B cell (primary cell): Measurements from ENCODE around the gene ERC1. TPM values are rescaled to one million over a fixed set of nuclear protein-coding genes. Genes with fewer than 3 reads are reported as not detected.

Experiments
- ATAC-seq: fragments of 200-7000 bp; cut with Tn5 transposase; one replicate; pipeline ENCODE4 v1.10.0; 2021; ENCODE audit warnings: low read depth, mild to moderate bottlenecking, moderate number of reproducible peaks, moderate library complexity
- CTCF ChIA-PET: fragments of 350-600 bp; sonication (Branson Sonifier 250); formaldehyde crosslinking; loops from one replicate; lab custom pipeline; 2021; ENCODE audit warnings: antibody characterized with exemption, inconsistent platforms; lab: Charles Lee
- POLR2A ChIA-PET: fragments of 350-600 bp; sonication (Branson Sonifier 250); formaldehyde crosslinking; loops from one replicate; lab custom pipeline; 2021; ENCODE audit warnings: antibody characterized with exemption; lab: Charles Lee
- DNase-seq: peaks from one replicate; pipeline ENCODE4 v3.0.0; 2013
- H2AFZ ChIP-seq: 2 replicates; pipeline ENCODE4 v1.6.1; 2012; ENCODE audit warnings: mild to moderate bottlenecking, low read depth, low read length; ENCODE audit not compliant: insufficient read depth, poor library complexity, severe bottlenecking
- H3K27ac ChIP-seq, 2 donors: 1 replicate in 1 of 2; 2 replicates in 1 of 2; pipeline ENCODE4 v1.5.1; 2012 to 2013; ENCODE audit warnings: low read length in 2 of 2, mild to moderate bottlenecking in 2 of 2, moderate library complexity in 1 of 2
- H3K27me3 ChIP-seq, 4 experiments: fragments of 200-600 bp in 1 of 4; sonication (generic) in 1 of 4; replicated peaks in 1 of 4; 1 replicate in 2 of 4; 2 replicates in 2 of 4; pipeline versions ENCODE4 v1.6.1 to v1.7.0; 2013 to 2016; ENCODE audit warnings: low read length in 3 of 4, mild to moderate bottlenecking in 2 of 4, mixed read lengths in 1 of 4, moderate library complexity in 1 of 4; ENCODE audit not compliant: insufficient read depth in 4 of 4, control insufficient read depth in 3 of 4; ENCODE audit errors: control extremely low read depth in 1 of 4
- H3K36me3 ChIP-seq, 2 experiments: replicated peaks in 1 of 2; 1 replicate in 1 of 2; 2 replicates in 1 of 2; pipeline versions ENCODE4 v1.6.1 to v1.7.1; 2013; ENCODE audit warnings: low read length in 1 of 2; ENCODE audit not compliant: insufficient read depth in 2 of 2, control insufficient read depth in 1 of 2; ENCODE audit errors: control extremely low read depth in 1 of 2, extremely low read depth in 1 of 2
- H3K4me1 ChIP-seq, 2 donors: fragments of 200-600 bp in 1 of 2; sonication (generic) in 1 of 2; 1 replicate in 1 of 2; 2 replicates in 1 of 2; pipeline versions ENCODE4 v1.5.1 to v1.6.1; 2013 to 2017; ENCODE audit warnings: low read length in 2 of 2; ENCODE audit not compliant: control insufficient read depth in 2 of 2, insufficient read depth in 2 of 2
- H3K4me2 ChIP-seq: replicated peaks from 2 replicates; pipeline ENCODE3; 2012; ENCODE audit warnings: mild to moderate bottlenecking, low read depth, low read length; ENCODE audit not compliant: poor library complexity, severe bottlenecking
- H3K4me3 ChIP-seq, 5 experiments: fragments of 200-600 bp in 1 of 5; sonication (generic) in 1 of 5; 1 replicate in 3 of 5; 2 replicates in 2 of 5; pipeline versions ENCODE4 v1.5.1 to v1.7.0; 2011 to 2016; ENCODE audit warnings: low read length in 4 of 5, mild to moderate bottlenecking in 4 of 5, low read depth in 2 of 5, control low read depth in 1 of 5, moderate library complexity in 1 of 5; ENCODE audit not compliant: insufficient read depth in 1 of 5; ENCODE audit errors: control extremely low read depth in 1 of 5, extremely low read depth in 1 of 5
- H3K79me2 ChIP-seq: fragments of 200-600 bp; sonication (generic); one replicate; pipeline ENCODE4 v1.6.0; 2016; ENCODE audit warnings: low read length; ENCODE audit not compliant: control insufficient read depth, insufficient read depth
- H3K9ac ChIP-seq: fragments of 200-600 bp; sonication (generic); 2 replicates; pipeline ENCODE4 v1.6.1; 2017; ENCODE audit warnings: mild to moderate bottlenecking, low read length, moderate library complexity
- H3K9me3 ChIP-seq, 3 donors: one replicate each; pipeline versions ENCODE4 v1.6.1 to v1.7.1; 2013; ENCODE audit warnings: low read length in 2 of 3; ENCODE audit not compliant: control insufficient read depth in 2 of 3, insufficient read depth in 1 of 3; ENCODE audit errors: control extremely low read depth in 1 of 3
- H4K20me1 ChIP-seq: 2 replicates; pipeline ENCODE4 v1.6.0; 2012; ENCODE audit warnings: mild to moderate bottlenecking, low read length; ENCODE audit not compliant: insufficient read depth, control insufficient read depth, poor library complexity, severe bottlenecking
- H3K27ac Mint-ChIP-seq: one replicate; pipeline ENCODE4 v1.8.0; 2021; ENCODE audit warnings: mixed read lengths
- H3K27me3 Mint-ChIP-seq: one replicate; pipeline ENCODE4 v1.8.0; 2021; ENCODE audit warnings: mixed read lengths
- H3K4me1 Mint-ChIP-seq: one replicate; pipeline ENCODE4 v1.8.0; 2021; ENCODE audit warnings: mixed read lengths
- H3K4me3 Mint-ChIP-seq: one replicate; pipeline ENCODE4 v1.8.0; 2021; ENCODE audit warnings: mixed read lengths
- H3K9me3 Mint-ChIP-seq: one replicate; pipeline ENCODE4 v1.8.0; 2022; ENCODE audit warnings: mixed read lengths; ENCODE audit not compliant: insufficient read depth
- EZH2 ChIP-seq: IDR thresholded peaks from 2 replicates; pipeline ENCODE4 v1.6.1; 2012; ENCODE audit warnings: borderline replicate concordance, low read depth, mild to moderate bottlenecking, moderate library complexity, low read length; ENCODE audit not compliant: insufficient read depth, poor library complexity, severe bottlenecking
- WGBS: methylation state at CpG from one replicate; pipeline ENCODE4 v1.1.5; 2013; ENCODE audit warnings: missing lambda C conversion rate; ENCODE audit not compliant: insufficient coverage; 5-methylcytosine and 5-hydroxymethylcytosine counted together
- intact Hi-C: fragments of 100-400 bp; cut with micrococcal nuclease; formaldehyde crosslinking; loops from one replicate; pipeline ENCODE4 v1.10.0; 2022
- polyA plus RNA-seq: library from polyadenylated mRNA; depleted of rRNA; stranded (reverse); fragments of >200 nt; gene quantifications from 2 replicates; pipeline ENCODE4 v1.2.3, GENCODE V29; 2012
- total RNA-seq, 2 donors: library from RNA; stranded (reverse); fragments of 120-200 nt in 1 of 2; gene quantifications; 1 replicate in 1 of 2; 2 replicates in 1 of 2; pipeline versions ENCODE4 v1.2.3 to v1.2.4, GENCODE V29; 2013 to 2022
- TF ChIP-seq, protein P1 (sequence below): fragments of 200-600 bp; IDR thresholded peaks from one replicate; pipeline ENCODE4 v1.8.0; 2022; ENCODE audit warnings: antibody characterized with exemption, mild to moderate bottlenecking

The ERC1 gene
- total and polyA plus RNA-seq, 2 donors (not counting 1 experiment from before 2014, with no cell fraction given) = 4.0 to 77.6 TPM

DNA sequence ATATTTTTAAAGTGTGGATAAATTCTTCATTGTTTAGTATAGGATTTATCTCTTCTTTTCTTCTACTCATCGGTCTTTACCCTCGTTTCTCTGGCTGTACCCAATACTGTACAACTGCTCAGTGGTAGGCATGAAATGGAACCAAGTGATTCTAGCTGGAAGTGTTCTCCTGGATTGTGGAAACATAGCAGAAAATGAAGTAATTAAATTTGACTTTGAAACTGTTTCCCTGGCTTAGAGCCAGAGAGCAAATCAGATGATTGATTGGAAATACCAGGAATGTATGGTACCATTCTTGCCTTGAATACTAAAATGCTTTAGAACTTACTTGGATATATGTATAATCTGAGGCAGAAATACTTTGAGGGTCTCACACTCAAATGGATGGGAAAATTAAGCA is 292.3 kb downstream of the ERC1 start:
- no CpG with 5 or more reads among the region's 2 CpGs for WGBS
- POLR2A ChIA-PET = no interaction called here
- no peak overlapping the region for H3K4me2 ChIP-seq
- H3K27ac ChIP-seq = no peak overlapping the region
- H3K4me3 Mint-ChIP-seq = no peak overlapping the region
- peaks cover 0 to 3% of the 10 kb centered on the region in 2 experiments for H3K36me3 ChIP-seq
- no peak overlapping the region for H3K9ac ChIP-seq
- H3K4me1 Mint-ChIP-seq = no peaks in the 10 kb centered on the region
- no peak overlapping the region for H3K4me3 ChIP-seq
- intact Hi-C loops = no loop called here
- no peaks in the 10 kb centered on the region for H3K27me3 Mint-ChIP-seq
- CTCF ChIA-PET = interaction anchor here (1.4 kb wide), 1 partner anchor 165 kb away, joined by 3 read pairs; no protein-coding TSS in a partner anchor
- no peak overlapping the region for H2AFZ ChIP-seq
- H3K4me1 ChIP-seq = no peaks in the 10 kb centered on the region
- no peaks in the 10 kb centered on the region for H3K9me3 Mint-ChIP-seq
- no peak for ATAC-seq
- no peaks in the 10 kb centered on the region for H4K20me1 ChIP-seq
- H3K9me3 ChIP-seq = no peaks in the 10 kb centered on the region
- H3K27ac Mint-ChIP-seq = no peak overlapping the region
- DNase-seq = no peak
- no peaks in the 10 kb centered on the region for H3K79me2 ChIP-seq
- H3K27me3 ChIP-seq = no peaks in the 10 kb centered on the region
- TF ChIP-seq EZH2 = no peak
- TF ChIP-seq, protein P1, sequence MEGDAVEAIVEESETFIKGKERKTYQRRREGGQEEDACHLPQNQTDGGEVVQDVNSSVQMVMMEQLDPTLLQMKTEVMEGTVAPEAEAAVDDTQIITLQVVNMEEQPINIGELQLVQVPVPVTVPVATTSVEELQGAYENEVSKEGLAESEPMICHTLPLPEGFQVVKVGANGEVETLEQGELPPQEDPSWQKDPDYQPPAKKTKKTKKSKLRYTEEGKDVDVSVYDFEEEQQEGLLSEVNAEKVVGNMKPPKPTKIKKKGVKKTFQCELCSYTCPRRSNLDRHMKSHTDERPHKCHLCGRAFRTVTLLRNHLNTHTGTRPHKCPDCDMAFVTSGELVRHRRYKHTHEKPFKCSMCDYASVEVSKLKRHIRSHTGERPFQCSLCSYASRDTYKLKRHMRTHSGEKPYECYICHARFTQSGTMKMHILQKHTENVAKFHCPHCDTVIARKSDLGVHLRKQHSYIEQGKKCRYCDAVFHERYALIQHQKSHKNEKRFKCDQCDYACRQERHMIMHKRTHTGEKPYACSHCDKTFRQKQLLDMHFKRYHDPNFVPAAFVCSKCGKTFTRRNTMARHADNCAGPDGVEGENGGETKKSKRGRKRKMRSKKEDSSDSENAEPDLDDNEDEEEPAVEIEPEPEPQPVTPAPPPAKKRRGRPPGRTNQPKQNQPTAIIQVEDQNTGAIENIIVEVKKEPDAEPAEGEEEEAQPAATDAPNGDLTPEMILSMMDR = no peak

DNA sequence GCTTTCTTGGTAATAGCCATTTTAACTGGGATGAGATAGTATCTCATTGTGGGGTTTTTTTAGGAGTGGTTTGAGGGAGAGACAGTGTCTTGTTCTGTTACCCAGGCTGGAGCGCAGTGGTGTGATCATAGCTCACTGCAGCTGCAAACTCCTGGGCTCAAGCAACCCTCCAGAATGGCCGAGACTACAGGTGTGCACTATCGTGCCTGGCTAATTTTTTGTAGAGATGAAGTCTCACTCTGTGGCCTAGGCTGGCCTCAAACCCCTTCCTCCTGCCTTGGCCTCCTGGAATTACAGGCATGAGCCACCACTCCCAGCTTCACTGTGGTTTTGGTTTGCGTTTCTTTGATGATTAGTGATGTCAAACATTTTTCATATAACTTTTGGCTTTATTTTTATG is 293.6 kb downstream of the ERC1 start:
- Histone ChIP-seq H3K9ac (no peak overlapping the region), H3K4me2 (no peak overlapping the region), H3K4me3 (no peak overlapping the region), H3K36me3 (peaks cover 0 to 3% of the 10 kb centered on the region in 2 experiments), H3K4me1 (peaks cover 0 to under 1% of the 10 kb centered on the region in 2 donors), H2AFZ (no peak overlapping the region), H3K79me2 (no peaks in the 10 kb centered on the region), H3K27ac (no peak overlapping the region), H3K9me3 (no peaks in the 10 kb centered on the region), H3K27me3 (no peaks in the 10 kb centered on the region), H4K20me1 (no peaks in the 10 kb centered on the region)
- H3K27me3 Mint-ChIP-seq = no peaks in the 10 kb centered on the region
- H3K27ac Mint-ChIP-seq = no peak overlapping the region
- WGBS = 95% methylated on average over 3 of the region's 4 CpGs
- no peak for ATAC-seq
- intact Hi-C loops = no loop called here
- no peaks in the 10 kb centered on the region for H3K9me3 Mint-ChIP-seq
- no peak for TF ChIP-seq EZH2
- TF ChIP-seq, protein P1 = no peak
- H3K4me1 Mint-ChIP-seq = peaks cover 2% of the 10 kb centered on the region
- POLR2A ChIA-PET = no interaction called here
- no peak for DNase-seq
- no peak overlapping the region for H3K4me3 Mint-ChIP-seq
- CTCF ChIA-PET = interaction anchor here (1.2 kb wide), 1 partner anchor 298 kb away, joined by 3 read pairs; no protein-coding TSS in a partner anchor
